Measurements from ENCODE around the gene WDR5.

DNA sequence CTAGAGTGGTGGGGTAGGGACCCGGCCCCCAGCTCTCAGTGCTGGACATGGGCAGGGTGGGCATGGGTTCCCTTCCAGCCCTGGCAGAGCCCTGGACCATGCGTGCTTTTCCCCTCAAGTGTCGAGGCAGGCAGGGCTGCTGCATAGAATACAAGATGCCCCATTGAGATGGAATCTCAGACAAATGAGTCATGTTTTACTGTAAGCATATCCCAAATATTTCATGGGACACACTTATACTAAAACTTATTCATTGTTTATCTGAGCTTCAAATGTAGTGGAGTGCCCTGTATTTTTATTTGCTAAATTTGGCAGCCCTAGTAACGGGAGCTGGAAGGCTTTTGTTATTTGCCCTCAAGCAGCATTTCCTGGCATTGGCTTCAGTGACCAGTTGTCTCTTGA, 31.6 kb downstream of the WDR5 start:
- TF ChIP-seq, protein P1, sequence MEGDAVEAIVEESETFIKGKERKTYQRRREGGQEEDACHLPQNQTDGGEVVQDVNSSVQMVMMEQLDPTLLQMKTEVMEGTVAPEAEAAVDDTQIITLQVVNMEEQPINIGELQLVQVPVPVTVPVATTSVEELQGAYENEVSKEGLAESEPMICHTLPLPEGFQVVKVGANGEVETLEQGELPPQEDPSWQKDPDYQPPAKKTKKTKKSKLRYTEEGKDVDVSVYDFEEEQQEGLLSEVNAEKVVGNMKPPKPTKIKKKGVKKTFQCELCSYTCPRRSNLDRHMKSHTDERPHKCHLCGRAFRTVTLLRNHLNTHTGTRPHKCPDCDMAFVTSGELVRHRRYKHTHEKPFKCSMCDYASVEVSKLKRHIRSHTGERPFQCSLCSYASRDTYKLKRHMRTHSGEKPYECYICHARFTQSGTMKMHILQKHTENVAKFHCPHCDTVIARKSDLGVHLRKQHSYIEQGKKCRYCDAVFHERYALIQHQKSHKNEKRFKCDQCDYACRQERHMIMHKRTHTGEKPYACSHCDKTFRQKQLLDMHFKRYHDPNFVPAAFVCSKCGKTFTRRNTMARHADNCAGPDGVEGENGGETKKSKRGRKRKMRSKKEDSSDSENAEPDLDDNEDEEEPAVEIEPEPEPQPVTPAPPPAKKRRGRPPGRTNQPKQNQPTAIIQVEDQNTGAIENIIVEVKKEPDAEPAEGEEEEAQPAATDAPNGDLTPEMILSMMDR (IDR thresholded peaks at IDR 0.05), result no peak
- TF ChIP-seq ZNF396 (CRISPR knock-in tag; IDR thresholded peaks at IDR 0.05; ENCODE audit: borderline replicate concordance) (no peak), TP53 (CRISPR knock-in tag; IDR thresholded peaks at IDR 0.05) (no peak), ZNF423 (CRISPR knock-in tag; IDR thresholded peaks at IDR 0.05) (no peak), E2F1 (CRISPR knock-in tag; IDR thresholded peaks at IDR 0.05) (no peak), JUN (CRISPR knock-in tag; IDR thresholded peaks at IDR 0.05) (no peak), ETV6 (CRISPR knock-in tag; IDR thresholded peaks at IDR 0.05) (no peak), SP1 (CRISPR knock-in tag; conservative IDR thresholded peaks at IDR 0.05) (no peak)
